IMR-90 (cell line): ENCODE measurements around the gene CYP2W1. TPM values are rescaled to one million over a fixed set of nuclear protein-coding genes. Genes with fewer than 3 reads are reported as not detected.

Experiments
- ATAC-seq: fragments of 200-7000 bp; cut with Tn5 transposase; 2 replicates; pipeline ENCODE4 v1.9.1; 2020; ENCODE audit warnings: low read depth, mild to moderate bottlenecking, moderate library complexity
- BruUV-seq: library from RNA; stranded (reverse); fragments of 400-500 nt; replicated peaks from 2 replicates; lab custom pipeline; 2021; lab: Mats Ljungman, UMichigan
- CTCF ChIA-PET: fragments of 300-600 bp; formaldehyde crosslinking; extraction: SDS; loops from one replicate; lab custom pipeline; 2021; ENCODE audit warnings: antibody characterized with exemption; lab: Yijun Ruan, JAX
- POLR2A ChIA-PET: fragments of 300-600 bp; sonication (Branson Sonifier 250); formaldehyde crosslinking; loops from one replicate; lab custom pipeline; 2022; ENCODE audit warnings: antibody characterized with exemption; ENCODE audit not compliant: unreplicated experiment; lab: Charles Lee
- DNase-seq: peaks from one replicate; pipeline ENCODE4 v3.0.0; 2013
- H2AFZ ChIP-seq: replicated peaks from 2 replicates; pipeline ENCODE3; 2013; ENCODE audit warnings: low read length, mild to moderate bottlenecking; ENCODE audit not compliant: poor library complexity
- H2AK5ac ChIP-seq: 2 replicates; pipeline ENCODE4 v1.6.1; 2013; ENCODE audit warnings: low read depth, low read length, inconsistent platforms
- H2AK9ac ChIP-seq: replicated peaks from 2 replicates; pipeline ENCODE3; 2013; ENCODE audit warnings: mild to moderate bottlenecking, low read depth, low read length, moderate library complexity; ENCODE audit not compliant: poor library complexity
- H2BK120ac ChIP-seq: 2 replicates; pipeline ENCODE4 v1.6.1; 2013; ENCODE audit warnings: low read depth, low read length, inconsistent platforms
- H2BK15ac ChIP-seq: 3 replicates; pipeline ENCODE4 v1.6.1; 2013; ENCODE audit warnings: low read depth, low read length, inconsistent platforms
- H2BK20ac ChIP-seq: 2 replicates; pipeline ENCODE4 v1.6.1; 2013; ENCODE audit warnings: low read depth, mild to moderate bottlenecking, inconsistent platforms, low read length, moderate library complexity
- H2BK5ac ChIP-seq: 2 replicates; pipeline ENCODE4 v1.6.1; 2013; ENCODE audit warnings: mild to moderate bottlenecking, low read depth, low read length, inconsistent platforms; ENCODE audit not compliant: poor library complexity, severe bottlenecking
- H3K14ac ChIP-seq: replicated peaks from 2 replicates; pipeline ENCODE4 v1.6.1; 2013; ENCODE audit warnings: low read depth, low read length, inconsistent platforms
- H3K18ac ChIP-seq: 2 replicates; pipeline ENCODE4 v1.6.1; 2013; ENCODE audit warnings: low read depth, low read length, control low read depth
- H3K23ac ChIP-seq: 2 replicates; pipeline ENCODE4 v1.6.1; 2013; ENCODE audit warnings: low read depth, low read length, inconsistent platforms
- H3K27ac ChIP-seq: 2 replicates; pipeline ENCODE4 v1.5.1; 2013; ENCODE audit warnings: mild to moderate bottlenecking, control low read depth, low read length; ENCODE audit not compliant: insufficient read depth
- H3K27me3 ChIP-seq: 2 replicates; pipeline ENCODE4 v1.6.1; 2013; ENCODE audit warnings: low read length; ENCODE audit not compliant: control insufficient read depth, insufficient read depth
- H3K36me3 ChIP-seq: 2 replicates; pipeline ENCODE4 v1.6.1; 2013; ENCODE audit warnings: low read length, mixed read lengths; ENCODE audit not compliant: control insufficient read depth, insufficient read depth
- H3K4ac ChIP-seq: 2 replicates; pipeline ENCODE4 v1.6.1; 2013; ENCODE audit warnings: low read depth, low read length, inconsistent platforms
- H3K4me1 ChIP-seq: 2 replicates; pipeline ENCODE4 v1.6.1; 2013; ENCODE audit warnings: low read length, mixed read lengths; ENCODE audit not compliant: control insufficient read depth, insufficient read depth
- H3K4me2 ChIP-seq: 2 replicates; pipeline ENCODE4 v1.6.1; 2013; ENCODE audit warnings: low read depth, mild to moderate bottlenecking, control low read depth, low read length, moderate library complexity
- H3K4me3 ChIP-seq: 2 replicates; pipeline ENCODE4 v1.5.1; 2013; ENCODE audit warnings: low read depth, mild to moderate bottlenecking, control low read depth, low read length, moderate library complexity; ENCODE audit not compliant: insufficient read depth
- H3K56ac ChIP-seq: 2 replicates; pipeline ENCODE4 v1.6.1; 2013; ENCODE audit warnings: low read length, inconsistent platforms; ENCODE audit not compliant: insufficient read depth; ENCODE audit errors: extremely low read depth
- H3K79me1 ChIP-seq, 2 experiments: 2 replicates each; pipeline ENCODE4 v1.6.1; 2013; ENCODE audit warnings: low read length in 2 of 2, inconsistent platforms in 1 of 2, low read depth in 1 of 2
- H3K9ac ChIP-seq: 2 replicates; pipeline ENCODE4 v1.6.1; 2013; ENCODE audit warnings: low read depth, low read length, control low read depth
- H3K9me1 ChIP-seq: 2 replicates; pipeline ENCODE4 v1.6.1; 2013; ENCODE audit warnings: low read length, inconsistent platforms; ENCODE audit not compliant: insufficient read depth
- H3K9me3 ChIP-seq: 2 replicates; pipeline ENCODE4 v1.6.1; 2013; ENCODE audit warnings: low read length; ENCODE audit not compliant: control insufficient read depth, insufficient read depth
- H4K20me1 ChIP-seq: 2 replicates; pipeline ENCODE4 v1.6.1; 2013; ENCODE audit warnings: low read length, inconsistent platforms; ENCODE audit not compliant: insufficient read depth
- H4K5ac ChIP-seq: 2 replicates; pipeline ENCODE4 v1.6.1; 2013; ENCODE audit warnings: mild to moderate bottlenecking, low read depth, low read length, control low read depth
- H4K8ac ChIP-seq, 2 experiments: 2 replicates each; pipeline ENCODE4 v1.6.1; 2013; ENCODE audit warnings: low read depth in 2 of 2, low read length in 2 of 2, control low read depth in 1 of 2, inconsistent platforms in 1 of 2
- H4K91ac ChIP-seq: 2 replicates; pipeline ENCODE4 v1.6.1; 2013; ENCODE audit warnings: low read depth, low read length, inconsistent platforms; ENCODE audit not compliant: insufficient read depth
- CEBPB ChIP-seq: IDR thresholded peaks from 2 replicates; pipeline ENCODE4 v1.6.1; 2012; ENCODE audit warnings: low read depth, low read length, improper control_type of control experiment
- CHD1 ChIP-seq: IDR thresholded peaks from 2 replicates; pipeline ENCODE4 v1.6.1; 2012; ENCODE audit warnings: low read depth, low read length, improper control_type of control experiment
- RAD21 ChIP-seq: IDR thresholded peaks from 2 replicates; pipeline ENCODE4 v1.6.1; 2012; ENCODE audit warnings: low read length, improper control_type of control experiment
- SMC3 ChIP-seq: fragments of 150-350 bp; IDR thresholded peaks from 2 replicates; pipeline ENCODE4 v1.6.1; 2016; ENCODE audit warnings: low read depth, mild to moderate bottlenecking, antibody characterized with exemption, low read length, moderate library complexity
- WGBS, 2 experiments: methylation state at CpG; one replicate each; pipeline versions ENCODE4 v1.1.5 to v1.1.7; 2013; ENCODE audit warnings: missing lambda C conversion rate in 2 of 2; ENCODE audit not compliant: insufficient read length in 1 of 2; ENCODE audit errors: extremely low coverage in 2 of 2; 5-methylcytosine and 5-hydroxymethylcytosine counted together
- dilution Hi-C: fragments of 300-500 bp; cut with HindIII; formaldehyde crosslinking; loops from one replicate; pipeline ENCODE4 v1.14.3; 2018; ENCODE audit warnings: low sequenced_read_pairs; ENCODE audit not compliant: unreplicated experiment
- in situ Hi-C: fragments of 300-500 bp; cut with MboI; formaldehyde crosslinking; loops from 3 replicates; pipeline ENCODE4 v1.14.3; 2019; ENCODE audit warnings: low sequenced_read_pairs, inconsistent platforms, mixed read lengths
- intact Hi-C: fragments of 100-400 bp; cut with micrococcal nuclease; formaldehyde crosslinking; loops from 2 replicates; pipeline ENCODE4 v1.10.0; 2022
- polyA plus RNA-seq, 3 experiments: library from polyadenylated mRNA; depleted of rRNA; stranded (reverse); fragments of >200 nt; gene quantifications; 2 replicates each; pipeline ENCODE4 v1.2.3, GENCODE V29; 2012; ENCODE audit warnings: low replicate concordance in 1 of 3
- total RNA-seq: library from RNA; depleted of rRNA; stranded (reverse); fragments of >200 nt; gene quantifications from 2 replicates; pipeline ENCODE4 v1.2.3, GENCODE V29; 2012

Gene CYP2W1
- total and polyA plus RNA-seq, 2 of the 4 experiments (the other 2 are of a cell fraction): not detected

DNA sequence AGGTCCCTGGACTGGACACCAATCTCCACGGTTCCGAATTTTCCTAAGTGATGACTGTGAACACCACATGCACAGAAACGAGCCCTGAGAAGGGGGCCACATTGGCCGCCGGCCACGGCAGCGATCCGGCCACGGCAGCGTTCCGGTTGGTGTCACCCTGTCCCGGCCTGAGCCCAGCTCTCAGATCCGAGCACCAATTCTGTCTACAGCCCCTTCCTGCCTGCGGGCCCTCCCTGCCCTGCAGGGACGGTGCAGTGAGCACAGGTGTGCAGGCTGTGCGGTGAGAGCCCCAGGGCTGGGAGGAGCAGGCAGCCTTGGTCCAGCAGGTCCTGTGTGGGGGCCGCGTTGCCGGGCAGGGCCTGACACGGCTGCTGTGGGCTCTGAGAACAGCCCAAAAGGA is 31.7 kb downstream of the CYP2W1 start:
- H4K8ac ChIP-seq: no peak overlapping the region
- dilution Hi-C loops: no loop called here

More for the DNA sequence above, 31.7 kb downstream of the CYP2W1 start:
- H4K5ac ChIP-seq: no peak overlapping the region
- peaks cover 14% of the 10 kb centered on the region; the same call in 1 of the 2 replicates for H3K36me3 ChIP-seq
- H3K14ac ChIP-seq: no peak overlapping the region
- CTCF ChIA-PET: no interaction called here
- no peaks in the 10 kb centered on the region for H3K9me3 ChIP-seq
- no peak overlapping the region for H3K18ac ChIP-seq
- in situ Hi-C loops: no loop called here
- H4K91ac ChIP-seq: no peak overlapping the region
- no peak overlapping the region for H2BK5ac ChIP-seq
- H2BK120ac ChIP-seq: no peak overlapping the region
- no peak overlapping the region for H3K56ac ChIP-seq
- BruUV-seq: no TSS peak
- H2AFZ ChIP-seq: no peak overlapping the region
- peaks cover 0 to 46% of the 10 kb centered on the region in 2 experiments; a peak in 3 of 4 replicates for H3K79me1 ChIP-seq
- H3K4me3 ChIP-seq: no peak overlapping the region
- no peak overlapping the region for H3K4ac ChIP-seq
- H2BK15ac ChIP-seq: no peak overlapping the region
- H4K20me1 ChIP-seq: peaks cover 27% of the 10 kb centered on the region
- no peaks in the 10 kb centered on the region for H3K27me3 ChIP-seq
- POLR2A ChIA-PET: no interaction called here
- peaks cover 5% of the 10 kb centered on the region; the same call in 1 of the 2 replicates for H3K9me1 ChIP-seq
- no peaks in the 10 kb centered on the region for H3K4me1 ChIP-seq
- no peak overlapping the region for H2AK5ac ChIP-seq
- no peak overlapping the region for H2BK20ac ChIP-seq
- no peak overlapping the region for H3K27ac ChIP-seq
- DNase-seq: no peak
- no peak overlapping the region for H3K9ac ChIP-seq
- no peak for ATAC-seq
- intact Hi-C loops: no loop called here
- no peak overlapping the region for H3K23ac ChIP-seq
- no peak overlapping the region for H2AK9ac ChIP-seq
- 90% methylated on average over 5 of the region's 20 CpGs; no CpG with 5 or more reads in 1 of the 2 experiments for WGBS, 2 experiments
- TF ChIP-seq CEBPB (no peak), SMC3 (no peak), CHD1 (no peak), RAD21 (no peak)
- no peak overlapping the region for H3K4me2 ChIP-seq
